Erythroblast (primary cell): ENCODE results near the gene AFDN.

ENCODE experiments used
- GATA1 ChIP-seq: IDR thresholded peaks from 2 replicates; pipeline ENCODE4 v1.6.1; 2011; ENCODE audit warnings: low read depth, mild to moderate bottlenecking, control low read depth, low read length, moderate library complexity
- POLR2A ChIP-seq: IDR thresholded peaks from 2 replicates; pipeline ENCODE4 v1.6.1; 2011; ENCODE audit warnings: mild to moderate bottlenecking, low read length

DNA sequence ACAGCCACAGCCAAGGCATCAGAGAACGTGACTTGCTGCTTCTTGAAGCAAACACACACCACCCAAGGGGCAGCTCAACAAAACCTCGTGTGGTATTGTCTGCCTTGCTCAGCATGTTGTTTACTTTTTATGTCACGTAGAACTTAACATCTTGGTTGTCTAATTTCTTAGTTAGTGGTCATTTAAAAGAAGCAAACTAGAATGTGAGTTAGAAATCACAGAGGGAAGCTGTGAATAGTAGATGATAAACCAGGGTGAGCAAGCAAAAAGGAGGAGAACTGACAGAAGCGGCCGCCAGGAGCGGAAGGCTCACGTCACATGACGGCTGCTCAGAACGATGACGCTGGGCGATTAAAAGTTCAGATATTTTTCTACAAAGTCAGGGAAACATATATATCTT, 119.3 kb downstream of the AFDN start:
- TF ChIP-seq POLR2A (no peak), GATA1 (no peak)
